NB4 (cell line): ENCODE results near the gene PDZRN4.

Source experiments
- DNase-seq: peaks from one replicate; pipeline ENCODE4 v3.0.0; 2010; ENCODE audit warnings: low read depth
- H3K4me3 ChIP-seq: one replicate; pipeline ENCODE4 v1.5.1; 2011; ENCODE audit warnings: mild to moderate bottlenecking, low read depth, low read length, moderate library complexity
- MYC ChIP-seq: IDR thresholded peaks from 2 replicates; pipeline ENCODE4 v1.6.1; 2011; ENCODE audit warnings: low read depth, low read length
- POLR2A ChIP-seq: IDR thresholded peaks from 2 replicates; pipeline ENCODE4 v1.6.1; 2011; ENCODE audit warnings: mild to moderate bottlenecking; ENCODE audit not compliant: insufficient read length; ENCODE audit errors: extremely low read depth
- TF ChIP-seq, protein P1 (sequence below): IDR thresholded peaks from one replicate; pipeline ENCODE4 v1.5.1; 2012; ENCODE audit warnings: low read depth, low read length
- TF ChIP-seq, protein P2 (sequence below): IDR thresholded peaks from 2 replicates; pipeline ENCODE4 v1.6.1; 2011; ENCODE audit warnings: low read depth, low read length

Gene PDZRN4

DNA sequence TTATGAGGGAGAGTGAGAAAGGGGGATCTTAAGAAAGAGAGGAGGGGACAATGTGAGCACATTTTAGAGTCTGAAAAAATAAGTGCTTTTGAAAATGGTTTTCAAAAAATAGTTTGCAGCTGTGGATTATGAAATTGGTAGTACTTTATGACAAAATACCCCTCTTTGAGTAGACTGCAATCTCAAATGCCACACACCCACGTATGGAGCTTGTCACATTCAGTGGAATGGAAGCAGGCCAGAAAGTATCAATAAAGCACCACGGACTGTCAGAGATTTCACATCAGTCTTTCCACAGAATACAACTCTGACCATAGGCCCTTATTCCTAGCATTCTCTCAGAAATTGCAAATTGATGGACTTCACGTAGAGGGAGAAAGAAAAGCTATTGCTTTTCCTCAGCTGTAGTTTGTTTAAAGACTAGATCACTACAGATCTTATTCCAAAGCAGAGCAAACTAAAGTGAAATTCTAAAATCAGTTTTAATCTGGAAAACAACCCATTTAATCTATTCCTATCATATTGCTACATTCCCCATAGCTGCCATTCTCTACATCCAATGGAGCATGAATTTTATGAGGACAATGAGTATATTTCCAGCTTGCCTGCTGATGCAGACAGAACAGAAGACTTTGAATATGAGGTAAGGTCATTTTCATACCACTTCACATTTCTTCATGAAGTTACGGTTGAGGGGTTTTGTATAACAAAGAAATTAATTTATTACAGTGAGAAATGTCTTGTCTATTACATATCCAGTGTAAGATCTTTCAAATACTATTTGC, 321.3 kb downstream of the PDZRN4 start:
- no peak overlapping the region for H3K4me3 ChIP-seq
- TF ChIP-seq, protein P1, sequence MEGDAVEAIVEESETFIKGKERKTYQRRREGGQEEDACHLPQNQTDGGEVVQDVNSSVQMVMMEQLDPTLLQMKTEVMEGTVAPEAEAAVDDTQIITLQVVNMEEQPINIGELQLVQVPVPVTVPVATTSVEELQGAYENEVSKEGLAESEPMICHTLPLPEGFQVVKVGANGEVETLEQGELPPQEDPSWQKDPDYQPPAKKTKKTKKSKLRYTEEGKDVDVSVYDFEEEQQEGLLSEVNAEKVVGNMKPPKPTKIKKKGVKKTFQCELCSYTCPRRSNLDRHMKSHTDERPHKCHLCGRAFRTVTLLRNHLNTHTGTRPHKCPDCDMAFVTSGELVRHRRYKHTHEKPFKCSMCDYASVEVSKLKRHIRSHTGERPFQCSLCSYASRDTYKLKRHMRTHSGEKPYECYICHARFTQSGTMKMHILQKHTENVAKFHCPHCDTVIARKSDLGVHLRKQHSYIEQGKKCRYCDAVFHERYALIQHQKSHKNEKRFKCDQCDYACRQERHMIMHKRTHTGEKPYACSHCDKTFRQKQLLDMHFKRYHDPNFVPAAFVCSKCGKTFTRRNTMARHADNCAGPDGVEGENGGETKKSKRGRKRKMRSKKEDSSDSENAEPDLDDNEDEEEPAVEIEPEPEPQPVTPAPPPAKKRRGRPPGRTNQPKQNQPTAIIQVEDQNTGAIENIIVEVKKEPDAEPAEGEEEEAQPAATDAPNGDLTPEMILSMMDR = no peak
- TF ChIP-seq, protein P2, sequence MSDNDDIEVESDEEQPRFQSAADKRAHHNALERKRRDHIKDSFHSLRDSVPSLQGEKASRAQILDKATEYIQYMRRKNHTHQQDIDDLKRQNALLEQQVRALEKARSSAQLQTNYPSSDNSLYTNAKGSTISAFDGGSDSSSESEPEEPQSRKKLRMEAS = no peak
- TF ChIP-seq POLR2A (no peak), MYC (no peak)
- no peak for DNase-seq

DNA sequence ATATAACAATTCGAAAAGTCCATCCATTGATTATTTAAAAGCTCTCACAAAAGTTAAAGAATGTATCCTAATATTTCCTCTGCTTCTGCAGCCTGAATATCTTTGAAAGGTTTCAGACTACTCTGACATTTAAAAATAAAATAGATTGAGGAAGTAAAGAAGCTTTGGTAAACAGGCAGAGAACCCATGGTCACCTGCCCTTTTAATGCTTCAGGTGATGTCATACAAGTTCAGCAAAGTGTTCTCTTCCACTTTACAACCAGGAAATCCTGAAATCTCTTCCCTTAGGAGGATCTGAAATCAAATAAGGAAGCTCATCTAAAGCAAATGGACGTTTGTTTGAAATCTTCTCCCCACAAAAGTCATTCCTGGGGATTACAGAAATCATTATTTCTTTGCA, 322.4 kb downstream of the PDZRN4 start:
- no peak overlapping the region for H3K4me3 ChIP-seq
- TF ChIP-seq, protein P2 = no peak
- TF ChIP-seq POLR2A (no peak), MYC (no peak)
- TF ChIP-seq, protein P1 = no peak
- no peak for DNase-seq

DNA sequence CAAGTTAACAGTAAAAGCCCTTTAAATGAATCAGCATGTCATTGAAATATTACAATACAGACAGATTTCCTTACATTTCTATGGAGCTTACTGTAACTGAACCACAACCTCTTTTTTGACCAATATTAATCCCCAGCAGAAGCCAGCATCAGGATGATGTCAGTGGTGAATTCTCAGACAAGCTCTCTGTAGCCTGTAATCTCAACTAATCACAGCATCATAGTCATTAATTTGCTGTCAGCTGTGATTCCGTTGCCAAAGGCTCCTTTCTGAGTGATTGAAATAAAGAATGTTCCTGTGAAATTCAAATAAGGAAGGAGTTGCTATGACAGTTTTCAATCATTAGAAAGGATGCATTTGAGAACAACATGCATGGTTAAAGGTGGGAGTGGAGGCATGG, 323.1 kb downstream of the PDZRN4 start:
- no peak for DNase-seq
- H3K4me3 ChIP-seq = no peak overlapping the region
- TF ChIP-seq POLR2A (no peak), MYC (no peak)
- TF ChIP-seq, protein P1 = no peak
- TF ChIP-seq, protein P2 = no peak

DNA sequence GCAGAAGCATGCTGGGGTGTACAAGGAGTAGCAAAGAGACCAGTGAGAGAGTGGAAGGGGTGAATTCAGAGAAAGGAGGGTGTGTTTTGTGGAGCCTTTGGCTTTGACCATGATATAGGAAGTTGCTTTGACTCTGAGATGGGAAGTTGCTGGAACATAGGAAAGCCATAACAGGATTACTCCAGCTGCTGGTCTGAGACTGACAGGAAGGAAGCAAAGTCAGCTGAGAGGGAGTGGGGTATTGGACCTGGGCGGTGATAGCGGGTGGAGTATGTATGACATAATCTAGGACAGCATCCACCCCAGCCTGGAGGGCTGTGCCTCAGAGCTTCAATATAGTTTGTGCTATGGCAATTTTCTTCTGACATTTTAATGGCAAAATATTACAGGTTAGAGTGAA, 324.4 kb downstream of the PDZRN4 start:
- no peak overlapping the region for H3K4me3 ChIP-seq
- no peak for DNase-seq
- TF ChIP-seq, protein P1 = no peak
- no peak for TF ChIP-seq MYC
- TF ChIP-seq, protein P2 = no peak
- no peak for TF ChIP-seq POLR2A

DNA sequence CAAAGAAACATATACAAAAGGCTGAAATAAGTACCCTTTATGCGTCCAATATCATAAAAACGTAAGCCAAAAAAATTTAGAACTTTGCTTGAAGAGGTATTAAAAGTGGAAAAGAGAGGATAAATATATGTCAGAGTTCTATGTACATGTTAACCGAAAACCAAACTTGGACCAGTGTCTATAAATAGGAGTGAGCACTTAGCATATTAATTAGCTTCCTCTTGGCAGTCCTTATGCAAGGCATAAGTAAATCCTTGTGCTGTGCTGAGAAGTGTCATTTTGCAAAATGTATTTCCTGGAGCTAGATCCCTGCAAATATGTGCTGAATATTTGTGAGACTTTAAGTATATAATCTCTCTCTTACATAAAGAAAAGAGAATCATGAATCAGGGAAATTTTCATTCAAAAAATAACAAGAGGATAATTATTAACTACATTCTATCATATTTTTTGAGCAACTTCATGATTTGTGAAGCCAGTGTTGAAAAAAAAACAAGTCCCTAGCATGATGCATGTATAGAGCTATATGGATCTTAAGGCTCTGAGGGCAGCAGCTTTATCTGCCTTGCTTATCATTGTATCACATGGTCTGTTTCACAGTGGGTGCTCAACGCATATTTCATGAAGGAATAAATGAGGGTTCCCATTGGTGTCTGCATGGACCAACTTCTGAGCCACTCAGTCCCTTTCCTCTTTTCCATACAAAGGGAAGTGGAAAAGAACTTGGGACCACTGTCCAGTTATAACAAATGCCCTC, 326.1 kb downstream of the PDZRN4 start:
- no peak overlapping the region for H3K4me3 ChIP-seq
- no peak for DNase-seq
- TF ChIP-seq MYC (no peak), POLR2A (no peak)
- TF ChIP-seq, protein P1 = no peak
